WERI-Rb-1 (cell line): ENCODE measurements around the gene CERS1.

Source experiments
- DNase-seq: peaks from one replicate; pipeline ENCODE4 v3.0.0-alpha.2; 2020
- H3K27ac ChIP-seq: fragments of 250-450 bp; sonication (Bioruptor Pico); 2 replicates; pipeline ENCODE4 v1.5.1; 2020; ENCODE audit warnings: mild to moderate bottlenecking, moderate library complexity
- H3K27me3 ChIP-seq: fragments of 250-450 bp; sonication (Bioruptor Pico); 2 replicates; pipeline ENCODE4 v1.5.1; 2021; ENCODE audit warnings: mild to moderate bottlenecking, low read depth, moderate library complexity; ENCODE audit not compliant: insufficient read depth, severe bottlenecking
- H3K36me3 ChIP-seq: fragments of 250-450 bp; sonication (Bioruptor Pico); 2 replicates; pipeline ENCODE4 v1.5.1; 2020; ENCODE audit warnings: mild to moderate bottlenecking, moderate library complexity
- H3K4me3 ChIP-seq: 2 replicates; pipeline ENCODE4 v1.5.1; 2011; ENCODE audit warnings: low read depth, mild to moderate bottlenecking, control low read depth, low read length
- H3K9me3 ChIP-seq: fragments of 250-450 bp; sonication (Bioruptor Pico); 2 replicates; pipeline ENCODE4 v1.5.1; 2021; ENCODE audit warnings: mild to moderate bottlenecking, moderate library complexity; ENCODE audit not compliant: severe bottlenecking
- TF ChIP-seq, protein P1 (sequence below): IDR thresholded peaks from 2 replicates; pipeline ENCODE4 v1.5.1; 2011; ENCODE audit warnings: low read depth, mild to moderate bottlenecking, control low read depth, inconsistent platforms, low read length

Gene CERS1

DNA sequence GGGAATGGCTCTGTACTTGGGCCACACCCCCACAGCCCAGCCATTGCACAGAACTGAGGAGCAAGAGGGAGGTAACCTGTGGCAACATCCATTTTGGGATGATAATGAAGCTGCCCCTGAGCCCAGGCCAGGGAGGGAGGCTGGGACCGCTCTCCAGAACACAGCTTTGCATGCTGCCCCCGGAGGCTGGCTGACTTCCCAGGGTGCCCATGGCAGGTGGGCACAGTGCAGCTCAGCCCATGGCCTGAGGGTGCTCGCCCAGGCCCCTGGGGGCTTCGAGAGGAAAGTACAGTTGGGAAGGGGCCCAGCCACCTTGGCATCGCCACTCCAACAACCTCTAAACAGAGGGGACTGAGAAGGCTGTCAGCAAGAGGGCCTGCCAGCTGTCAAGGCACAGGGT is 17.5 kb upstream of the CERS1 start:
- Histone ChIP-seq H3K36me3 (peaks cover 35% of the 10 kb centered on the region), H3K27ac (no peak overlapping the region), H3K4me3 (no peak overlapping the region), H3K27me3 (no peaks in the 10 kb centered on the region), H3K9me3 (no peaks in the 10 kb centered on the region)
- TF ChIP-seq, protein P1, sequence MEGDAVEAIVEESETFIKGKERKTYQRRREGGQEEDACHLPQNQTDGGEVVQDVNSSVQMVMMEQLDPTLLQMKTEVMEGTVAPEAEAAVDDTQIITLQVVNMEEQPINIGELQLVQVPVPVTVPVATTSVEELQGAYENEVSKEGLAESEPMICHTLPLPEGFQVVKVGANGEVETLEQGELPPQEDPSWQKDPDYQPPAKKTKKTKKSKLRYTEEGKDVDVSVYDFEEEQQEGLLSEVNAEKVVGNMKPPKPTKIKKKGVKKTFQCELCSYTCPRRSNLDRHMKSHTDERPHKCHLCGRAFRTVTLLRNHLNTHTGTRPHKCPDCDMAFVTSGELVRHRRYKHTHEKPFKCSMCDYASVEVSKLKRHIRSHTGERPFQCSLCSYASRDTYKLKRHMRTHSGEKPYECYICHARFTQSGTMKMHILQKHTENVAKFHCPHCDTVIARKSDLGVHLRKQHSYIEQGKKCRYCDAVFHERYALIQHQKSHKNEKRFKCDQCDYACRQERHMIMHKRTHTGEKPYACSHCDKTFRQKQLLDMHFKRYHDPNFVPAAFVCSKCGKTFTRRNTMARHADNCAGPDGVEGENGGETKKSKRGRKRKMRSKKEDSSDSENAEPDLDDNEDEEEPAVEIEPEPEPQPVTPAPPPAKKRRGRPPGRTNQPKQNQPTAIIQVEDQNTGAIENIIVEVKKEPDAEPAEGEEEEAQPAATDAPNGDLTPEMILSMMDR, result no peak
- no peak for DNase-seq

DNA sequence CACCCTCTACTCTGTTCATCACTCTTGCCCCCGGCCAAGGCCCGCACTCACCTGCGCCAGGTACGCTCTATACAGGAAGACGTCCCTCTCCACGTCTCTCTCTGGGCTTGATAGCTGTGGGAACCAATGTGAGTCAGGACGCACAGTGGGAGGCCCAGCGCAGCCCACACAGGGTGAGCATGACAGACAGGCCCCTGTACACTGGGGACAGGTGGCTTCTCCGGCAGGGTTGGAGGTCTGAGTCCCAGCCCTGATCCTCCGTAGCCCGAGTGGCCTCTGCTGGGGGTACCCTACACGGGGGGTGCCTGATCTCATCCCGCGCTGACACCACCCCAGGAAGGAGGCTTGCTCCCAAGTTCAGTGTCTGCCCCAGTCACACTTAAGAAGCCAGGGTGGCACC is 17.0 kb upstream of the CERS1 start:
- Histone ChIP-seq H3K4me3 (no peak overlapping the region), H3K9me3 (no peaks in the 10 kb centered on the region), H3K27ac (no peak overlapping the region), H3K36me3 (peaks cover 35% of the 10 kb centered on the region), H3K27me3 (no peaks in the 10 kb centered on the region)
- DNase-seq, result no peak
- TF ChIP-seq, protein P1, result no peak

- no peak for DNase-seq
- H3K36me3 ChIP-seq, result peaks cover 35% of the 10 kb centered on the region
- no peaks in the 10 kb centered on the region for H3K27me3 ChIP-seq
- no peak overlapping the region for H3K27ac ChIP-seq
- H3K4me3 ChIP-seq, result no peak overlapping the region
- H3K9me3 ChIP-seq, result no peaks in the 10 kb centered on the region
- TF ChIP-seq, protein P1, result no peak
Observed at GRCh38 chr19:18910801-18911436, 15.0 kb upstream of the CERS1 start.

GRCh38 chr19:18910010-18910409 is 14.1 kb upstream of the CERS1 start:
- no peak for DNase-seq

GRCh38 chr19:18908917-18909619 is 13.1 kb upstream of the CERS1 start:
- peaks cover 37% of the 10 kb centered on the region for H3K36me3 ChIP-seq

More at GRCh38 chr19:18910010-18910409, 14.1 kb upstream of the CERS1 start:
- TF ChIP-seq, protein P1, result no peak
- Histone ChIP-seq H3K9me3 (no peaks in the 10 kb centered on the region), H3K27me3 (no peaks in the 10 kb centered on the region), H3K27ac (no peak overlapping the region; the same call in 1 of the 2 replicates), H3K4me3 (no peak overlapping the region), H3K36me3 (peaks cover 31% of the 10 kb centered on the region)

More at GRCh38 chr19:18908917-18909619, 13.1 kb upstream of the CERS1 start:
- H3K9me3 ChIP-seq, result no peaks in the 10 kb centered on the region
- H3K4me3 ChIP-seq, result no peak overlapping the region
- no peak overlapping the region for H3K27ac ChIP-seq
- H3K27me3 ChIP-seq, result no peaks in the 10 kb centered on the region
- DNase-seq, result peak; percentile 28
- TF ChIP-seq, protein P1, result no peak
